WI38 (cell line): ENCODE results near the gene SLC7A6OS.

Source experiments
- H3K4me3 ChIP-seq: 2 replicates; pipeline ENCODE4 v1.5.1; 2011; ENCODE audit warnings: low read depth, mild to moderate bottlenecking, control low read depth, low read length
- TF ChIP-seq, protein P1 (sequence below): IDR thresholded peaks from 2 replicates; pipeline ENCODE4 v1.5.1; 2012; ENCODE audit warnings: low read depth, mild to moderate bottlenecking, control low read depth, low read length

The SLC7A6OS gene

DNA sequence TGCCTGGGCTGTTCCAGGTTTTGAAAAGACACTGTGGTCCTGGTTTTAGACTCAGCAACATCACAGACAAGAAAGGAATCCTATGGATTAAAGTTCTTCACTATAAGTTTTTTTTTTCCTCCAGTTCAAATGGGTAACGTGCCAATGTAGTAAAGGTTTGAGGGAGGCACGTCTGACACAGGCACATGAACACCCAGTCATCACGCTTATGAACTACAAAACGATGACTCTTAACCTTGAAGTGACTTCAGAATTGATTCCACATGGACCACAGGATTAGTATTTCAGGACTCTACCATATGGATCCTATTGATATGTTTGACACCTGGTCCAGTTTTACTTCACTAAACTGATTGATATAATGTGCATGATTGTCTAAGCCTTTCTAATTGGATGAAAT is 2.4 kb upstream of the SLC7A6OS start:
- no peak overlapping the region for H3K4me3 ChIP-seq
- TF ChIP-seq, protein P1, sequence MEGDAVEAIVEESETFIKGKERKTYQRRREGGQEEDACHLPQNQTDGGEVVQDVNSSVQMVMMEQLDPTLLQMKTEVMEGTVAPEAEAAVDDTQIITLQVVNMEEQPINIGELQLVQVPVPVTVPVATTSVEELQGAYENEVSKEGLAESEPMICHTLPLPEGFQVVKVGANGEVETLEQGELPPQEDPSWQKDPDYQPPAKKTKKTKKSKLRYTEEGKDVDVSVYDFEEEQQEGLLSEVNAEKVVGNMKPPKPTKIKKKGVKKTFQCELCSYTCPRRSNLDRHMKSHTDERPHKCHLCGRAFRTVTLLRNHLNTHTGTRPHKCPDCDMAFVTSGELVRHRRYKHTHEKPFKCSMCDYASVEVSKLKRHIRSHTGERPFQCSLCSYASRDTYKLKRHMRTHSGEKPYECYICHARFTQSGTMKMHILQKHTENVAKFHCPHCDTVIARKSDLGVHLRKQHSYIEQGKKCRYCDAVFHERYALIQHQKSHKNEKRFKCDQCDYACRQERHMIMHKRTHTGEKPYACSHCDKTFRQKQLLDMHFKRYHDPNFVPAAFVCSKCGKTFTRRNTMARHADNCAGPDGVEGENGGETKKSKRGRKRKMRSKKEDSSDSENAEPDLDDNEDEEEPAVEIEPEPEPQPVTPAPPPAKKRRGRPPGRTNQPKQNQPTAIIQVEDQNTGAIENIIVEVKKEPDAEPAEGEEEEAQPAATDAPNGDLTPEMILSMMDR = no peak

- TF ChIP-seq, protein P1 = no peak
- H3K4me3 ChIP-seq = peak overlapping the region; percentile 94
Measured at GRCh38 chr16:68310437-68310773, 341 bp downstream of the SLC7A6OS start.

DNA sequence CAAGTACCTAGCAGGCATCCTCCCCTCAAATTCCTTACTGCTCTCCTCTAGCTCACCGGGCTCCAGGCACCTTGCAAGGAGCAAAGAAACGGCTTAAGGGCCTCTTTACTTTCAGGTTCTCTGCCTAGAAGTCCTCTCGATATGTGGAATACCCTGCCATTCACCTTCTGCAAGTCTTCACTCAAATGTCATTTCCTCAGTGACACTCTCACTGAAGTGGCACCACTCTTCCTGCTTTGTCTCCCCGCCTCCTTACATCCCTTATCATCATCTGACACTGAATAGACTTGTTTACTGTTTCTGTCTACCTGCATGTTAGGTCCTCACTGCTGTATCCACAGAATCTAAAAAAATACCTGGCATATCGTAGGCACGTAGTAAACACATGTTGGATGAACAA is 947 bp downstream of the SLC7A6OS start:
- TF ChIP-seq, protein P1 = no peak
- H3K4me3 ChIP-seq = peak overlapping the region; percentile 94

DNA sequence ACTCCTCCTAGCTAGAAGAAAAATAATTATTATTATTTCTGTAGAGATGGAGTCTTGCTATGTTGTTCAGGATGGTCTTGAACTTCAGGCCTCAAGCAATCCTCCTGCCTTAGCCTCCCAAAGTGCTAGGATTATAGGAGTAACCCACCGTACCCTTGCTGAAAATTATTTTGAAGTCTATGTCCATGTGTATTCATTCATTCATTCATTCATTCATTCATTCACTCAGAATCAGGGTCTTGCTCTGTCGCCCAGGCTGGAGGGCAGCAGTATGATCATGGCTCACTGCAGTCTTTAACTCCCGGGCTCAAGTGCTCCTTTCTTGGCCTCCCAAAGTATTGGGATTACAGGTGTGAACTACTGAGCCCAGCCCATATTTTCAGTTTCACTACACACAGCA is 4.1 kb downstream of the SLC7A6OS start:
- H3K4me3 ChIP-seq = no peak overlapping the region
- TF ChIP-seq, protein P1 = no peak

GRCh38 chr16:68300734-68301459 is 9.8 kb downstream of the SLC7A6OS start:
- no peak overlapping the region for H3K4me3 ChIP-seq
- TF ChIP-seq, protein P1 = no peak

DNA sequence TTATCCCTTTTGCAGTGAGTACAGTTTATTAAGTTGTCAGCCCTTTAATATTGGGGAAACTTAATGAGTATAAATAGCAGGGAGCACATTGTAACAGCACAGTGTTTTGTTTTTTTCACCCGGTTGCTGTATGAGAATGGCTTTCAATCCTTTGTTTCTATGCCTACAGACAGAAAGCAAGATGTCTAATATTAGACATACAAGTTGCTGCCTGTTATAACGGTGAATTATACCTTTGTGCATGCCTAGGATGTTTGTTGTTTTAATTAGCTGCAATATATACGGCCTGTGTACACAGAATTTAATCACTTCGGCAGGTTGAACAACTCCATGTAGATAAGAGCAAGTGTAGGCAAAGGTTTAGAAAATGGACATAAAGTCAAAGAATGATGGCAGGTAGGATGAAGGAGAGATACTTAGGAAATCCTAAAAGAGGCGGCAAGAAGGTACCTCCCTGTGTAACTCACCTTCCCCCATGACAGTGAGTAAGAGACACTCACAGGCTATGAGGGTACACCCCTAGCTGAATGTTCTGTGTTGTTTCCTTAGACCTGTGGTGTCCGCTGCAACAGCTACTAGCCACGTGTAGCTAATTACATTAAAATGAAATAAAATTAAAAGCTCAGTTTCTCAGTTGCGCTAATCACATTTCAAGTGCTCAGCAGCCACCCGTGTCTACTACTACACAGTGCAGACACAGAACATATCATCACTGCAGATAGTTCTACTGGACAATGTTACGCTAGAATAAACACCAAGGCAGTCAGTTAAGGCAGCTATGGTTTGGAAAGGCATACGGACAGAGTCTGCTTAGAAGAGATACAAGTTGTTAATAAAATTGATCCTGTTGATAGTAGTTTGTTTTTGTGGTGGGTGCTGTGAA is 10.9 kb downstream of the SLC7A6OS start:
- no peak overlapping the region for H3K4me3 ChIP-seq
- TF ChIP-seq, protein P1 = no peak
